Liver (tissue), 9 donors: Measurements from ENCODE around the gene RAD51C. TPM values are rescaled to one million over a fixed set of nuclear protein-coding genes. Genes with fewer than 3 reads are reported as not detected.
A peak's percentile ranks its signal among the peaks of the same experiment; 100 is the strongest.

Source experiments
- DNase-seq: peaks from one replicate; pipeline ENCODE4 v3.0.0-alpha.2; 2017; ENCODE audit warnings: low spot score
- H3K27ac ChIP-seq, 2 donors: one replicate each; pipeline ENCODE4 v1.7.0; 2013; ENCODE audit warnings: inconsistent platforms in 2 of 2, low read length in 2 of 2, control low read depth in 1 of 2, low read depth in 1 of 2, mild to moderate bottlenecking in 1 of 2
- H3K27me3 ChIP-seq, 4 donors: one replicate each; pipeline versions ENCODE4 v1.6.1 to v1.7.0; 2013; ENCODE audit warnings: low read length in 3 of 4, inconsistent platforms in 1 of 4, mild to moderate bottlenecking in 1 of 4, moderate library complexity in 1 of 4; ENCODE audit not compliant: control insufficient read depth in 4 of 4, insufficient read depth in 4 of 4
- H3K36me3 ChIP-seq, 4 donors: one replicate each; pipeline versions ENCODE4 v1.6.1 to v1.7.0; 2013; ENCODE audit warnings: low read length in 3 of 4, mild to moderate bottlenecking in 3 of 4, low read depth in 1 of 4, moderate library complexity in 1 of 4; ENCODE audit not compliant: control insufficient read depth in 4 of 4, insufficient read depth in 3 of 4
- H3K4me1 ChIP-seq, 4 donors: one replicate each; pipeline versions ENCODE4 v1.6.1 to v1.7.0; 2013; ENCODE audit warnings: low read length in 3 of 4, mild to moderate bottlenecking in 3 of 4, moderate library complexity in 1 of 4; ENCODE audit not compliant: control insufficient read depth in 4 of 4, insufficient read depth in 4 of 4
- H3K4me3 ChIP-seq, 3 donors: one replicate each; pipeline versions ENCODE4 v1.6.1 to v1.7.0; 2013; ENCODE audit warnings: low read length in 3 of 3, control low read depth in 1 of 3, low read depth in 1 of 3, mild to moderate bottlenecking in 1 of 3
- H3K9ac ChIP-seq, 2 donors: one replicate each; pipeline ENCODE4 v1.7.0; 2013; ENCODE audit warnings: low read length in 2 of 2, mild to moderate bottlenecking in 2 of 2, moderate library complexity in 2 of 2, control low read depth in 1 of 2, low read depth in 1 of 2
- H3K9me3 ChIP-seq, 4 donors: one replicate each; pipeline versions ENCODE4 v1.6.1 to v1.7.0; 2013; ENCODE audit warnings: low read length in 3 of 4; ENCODE audit not compliant: control insufficient read depth in 4 of 4
- EGR1 ChIP-seq, 2 donors: IDR thresholded peaks; 2 replicates each; pipeline ENCODE4 v1.6.1; 2016 to 2018; ENCODE audit warnings: antibody characterized with exemption in 2 of 2, low read depth in 2 of 2
- FOXA1 ChIP-seq: IDR thresholded peaks from 2 replicates; pipeline ENCODE4 v1.6.1; 2016; ENCODE audit warnings: antibody characterized with exemption
- FOXA2 ChIP-seq: IDR thresholded peaks from 2 replicates; pipeline ENCODE4 v1.6.1; 2016; ENCODE audit warnings: antibody characterized with exemption
- GABPA ChIP-seq, 2 donors: IDR thresholded peaks in 1 of 2; conservative IDR thresholded peaks in 1 of 2; 2 replicates each; pipeline ENCODE4 v1.6.1; 2016; ENCODE audit warnings: antibody characterized with exemption in 2 of 2, mild to moderate bottlenecking in 1 of 2, moderate library complexity in 1 of 2
- HNF4A ChIP-seq, 2 donors: conservative IDR thresholded peaks; 2 replicates each; pipeline ENCODE4 v1.6.1; 2016; ENCODE audit warnings: antibody characterized with exemption in 2 of 2, mild to moderate bottlenecking in 2 of 2
- HNF4G ChIP-seq: IDR thresholded peaks from 2 replicates; pipeline ENCODE4 v1.6.1; 2016; ENCODE audit warnings: antibody characterized with exemption
- JUND ChIP-seq, 2 donors: IDR thresholded peaks; 2 replicates each; pipeline ENCODE4 v1.6.1; 2016; ENCODE audit warnings: antibody characterized with exemption in 2 of 2
- NR2F2 ChIP-seq: IDR thresholded peaks from 2 replicates; pipeline ENCODE4 v1.6.1; 2016; ENCODE audit warnings: antibody characterized with exemption
- RAD21 ChIP-seq, 2 donors: IDR thresholded peaks; 2 replicates each; pipeline ENCODE4 v1.6.1; 2016; ENCODE audit warnings: antibody characterized with exemption in 2 of 2, mild to moderate bottlenecking in 2 of 2
- RXRA ChIP-seq, 2 donors: IDR thresholded peaks; 2 replicates each; pipeline ENCODE4 v1.6.1; 2017 to 2018; ENCODE audit warnings: antibody characterized with exemption in 2 of 2, mild to moderate bottlenecking in 1 of 2
- SP1 ChIP-seq: IDR thresholded peaks from 2 replicates; pipeline ENCODE4 v1.6.1; 2018; ENCODE audit warnings: antibody characterized with exemption, mild to moderate bottlenecking
- TAF1 ChIP-seq: conservative IDR thresholded peaks from 2 replicates; pipeline ENCODE4 v1.6.1; 2016; ENCODE audit warnings: antibody characterized with exemption, mild to moderate bottlenecking
- YY1 ChIP-seq: IDR thresholded peaks from 2 replicates; pipeline ENCODE4 v1.6.1; 2016; ENCODE audit warnings: antibody characterized with exemption, mild to moderate bottlenecking
- WGBS: extraction: QIAGEN DNeasy Blood & Tissue Kit; methylation state at CpG from one replicate; pipeline ENCODE4 v1.1.7; 2013; 5-methylcytosine and 5-hydroxymethylcytosine counted together
- polyA plus RNA-seq, 2 donors: library from polyadenylated mRNA; stranded (reverse) in 1 of 2; unstranded in 1 of 2; fragments of 200-250 nt in 1 of 2; fragments of >200 nt in 1 of 2; fragmentation: Nextera tagmentation in 1 of 2; extraction: Ambion mirVana in 1 of 2; gene quantifications; one replicate each; pipeline versions ENCODE4 v1.2.1 to v1.2.3, GENCODE V29; 2013 to 2015
- total RNA-seq, 2 donors: library from RNA; depleted of rRNA; stranded (reverse); fragments of >200 nt; gene quantifications; one replicate each; pipeline ENCODE4 v1.2.3, GENCODE V29; 2014
- TF ChIP-seq, protein P1 (sequence below): IDR thresholded peaks from 2 replicates; pipeline ENCODE4 v1.6.1; 2016; ENCODE audit warnings: antibody characterized with exemption, mild to moderate bottlenecking
- TF ChIP-seq, protein P2 (sequence below): IDR thresholded peaks from 2 replicates; pipeline ENCODE4 v1.6.1; 2016; ENCODE audit warnings: antibody characterized with exemption
- TF ChIP-seq, protein P3 (sequence below): IDR thresholded peaks from 2 replicates; pipeline ENCODE4 v1.6.1; 2016; ENCODE audit warnings: antibody characterized with exemption
- TF ChIP-seq, protein P4 (sequence below): fragments of 150-350 bp; IDR thresholded peaks from 2 replicates; pipeline ENCODE4 v1.5.1; 2017; ENCODE audit warnings: improper control_type of control experiment, low read depth, low read length; ENCODE audit not compliant: missing input control
- donor health status: healthy.
- donor health status: healthy.
- donor health status: healthy.
- donor health status: healthy.
- donor health status: healthy.

Gene RAD51C
- total and polyA plus RNA-seq, 4 donors, result 6.9 to 22.2 (median 12.5) TPM

DNA sequence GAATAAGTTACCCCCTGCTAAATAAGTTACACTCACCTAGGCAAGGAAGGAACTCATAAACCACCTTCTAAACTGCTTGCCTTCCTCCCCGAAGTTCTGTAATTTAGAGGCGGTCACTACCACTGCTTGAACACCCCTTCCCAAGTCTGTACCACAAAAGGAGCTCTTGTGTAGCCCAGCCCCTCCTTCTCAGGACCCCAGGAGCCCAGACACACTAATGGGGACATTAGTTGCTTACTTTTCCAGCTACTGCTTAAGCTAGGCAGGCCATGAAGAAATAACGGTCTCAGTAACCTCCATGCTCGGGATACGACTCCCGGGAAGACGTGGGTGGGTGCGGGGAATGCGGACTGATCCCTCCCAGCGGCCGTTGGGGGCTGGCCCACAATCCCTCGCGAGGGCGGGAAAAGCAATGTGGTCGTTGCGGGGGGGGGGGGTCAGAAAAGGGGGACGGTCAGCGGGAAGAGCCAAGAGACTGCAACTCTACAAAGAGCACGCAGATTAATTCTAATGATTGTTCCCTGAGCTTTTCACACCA is 632 bp upstream of the RAD51C start, which contains the start of gene TEX14:
TSS of gene TEX14 (minus strand) at position 345 of the 538 bp plus-strand sequence. CDS start 40,044 bp downstream, outside the sequence.
- Histone ChIP-seq H3K4me3 (peak within 1 kb of the TSS; percentile 59 to 98 (median 95)), H3K27me3 (no peaks in the 10 kb centered on the region), H3K27ac (peak within 1 kb of the TSS; percentile 75 to 86), H3K4me1 (peaks cover 4 to 17% (median 12%) of the 10 kb centered on the region in 4 donors), H3K9me3 (no peaks in the 10 kb centered on the region), H3K36me3 (peaks cover 0 to 2% (median 0%) of the 10 kb centered on the region in 4 donors), H3K9ac (peak within 1 kb of the TSS; percentile 95 to 97)
- TF ChIP-seq JUND (IDR thresholded peaks at IDR 0.05), result no peak
- no peak for TF ChIP-seq NR2F2
- TF ChIP-seq HNF4G, result no peak
- no peak for TF ChIP-seq FOXA1
- TF ChIP-seq SP1, result no peak
- no peak for TF ChIP-seq TAF1
- no peak for TF ChIP-seq GABPA (IDR thresholded peaks at IDR 0.05 in 1 of 2, conservative IDR thresholded peaks at IDR 0.05 in 1 of 2)
- TF ChIP-seq, protein P1, sequence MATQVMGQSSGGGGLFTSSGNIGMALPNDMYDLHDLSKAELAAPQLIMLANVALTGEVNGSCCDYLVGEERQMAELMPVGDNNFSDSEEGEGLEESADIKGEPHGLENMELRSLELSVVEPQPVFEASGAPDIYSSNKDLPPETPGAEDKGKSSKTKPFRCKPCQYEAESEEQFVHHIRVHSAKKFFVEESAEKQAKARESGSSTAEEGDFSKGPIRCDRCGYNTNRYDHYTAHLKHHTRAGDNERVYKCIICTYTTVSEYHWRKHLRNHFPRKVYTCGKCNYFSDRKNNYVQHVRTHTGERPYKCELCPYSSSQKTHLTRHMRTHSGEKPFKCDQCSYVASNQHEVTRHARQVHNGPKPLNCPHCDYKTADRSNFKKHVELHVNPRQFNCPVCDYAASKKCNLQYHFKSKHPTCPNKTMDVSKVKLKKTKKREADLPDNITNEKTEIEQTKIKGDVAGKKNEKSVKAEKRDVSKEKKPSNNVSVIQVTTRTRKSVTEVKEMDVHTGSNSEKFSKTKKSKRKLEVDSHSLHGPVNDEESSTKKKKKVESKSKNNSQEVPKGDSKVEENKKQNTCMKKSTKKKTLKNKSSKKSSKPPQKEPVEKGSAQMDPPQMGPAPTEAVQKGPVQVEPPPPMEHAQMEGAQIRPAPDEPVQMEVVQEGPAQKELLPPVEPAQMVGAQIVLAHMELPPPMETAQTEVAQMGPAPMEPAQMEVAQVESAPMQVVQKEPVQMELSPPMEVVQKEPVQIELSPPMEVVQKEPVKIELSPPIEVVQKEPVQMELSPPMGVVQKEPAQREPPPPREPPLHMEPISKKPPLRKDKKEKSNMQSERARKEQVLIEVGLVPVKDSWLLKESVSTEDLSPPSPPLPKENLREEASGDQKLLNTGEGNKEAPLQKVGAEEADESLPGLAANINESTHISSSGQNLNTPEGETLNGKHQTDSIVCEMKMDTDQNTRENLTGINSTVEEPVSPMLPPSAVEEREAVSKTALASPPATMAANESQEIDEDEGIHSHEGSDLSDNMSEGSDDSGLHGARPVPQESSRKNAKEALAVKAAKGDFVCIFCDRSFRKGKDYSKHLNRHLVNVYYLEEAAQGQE, result no peak
- TF ChIP-seq, protein P2, sequence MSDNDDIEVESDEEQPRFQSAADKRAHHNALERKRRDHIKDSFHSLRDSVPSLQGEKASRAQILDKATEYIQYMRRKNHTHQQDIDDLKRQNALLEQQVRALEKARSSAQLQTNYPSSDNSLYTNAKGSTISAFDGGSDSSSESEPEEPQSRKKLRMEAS, result no peak
- TF ChIP-seq, protein P3, sequence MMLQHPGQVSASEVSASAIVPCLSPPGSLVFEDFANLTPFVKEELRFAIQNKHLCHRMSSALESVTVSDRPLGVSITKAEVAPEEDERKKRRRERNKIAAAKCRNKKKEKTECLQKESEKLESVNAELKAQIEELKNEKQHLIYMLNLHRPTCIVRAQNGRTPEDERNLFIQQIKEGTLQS, result no peak
- TF ChIP-seq, protein P4, sequence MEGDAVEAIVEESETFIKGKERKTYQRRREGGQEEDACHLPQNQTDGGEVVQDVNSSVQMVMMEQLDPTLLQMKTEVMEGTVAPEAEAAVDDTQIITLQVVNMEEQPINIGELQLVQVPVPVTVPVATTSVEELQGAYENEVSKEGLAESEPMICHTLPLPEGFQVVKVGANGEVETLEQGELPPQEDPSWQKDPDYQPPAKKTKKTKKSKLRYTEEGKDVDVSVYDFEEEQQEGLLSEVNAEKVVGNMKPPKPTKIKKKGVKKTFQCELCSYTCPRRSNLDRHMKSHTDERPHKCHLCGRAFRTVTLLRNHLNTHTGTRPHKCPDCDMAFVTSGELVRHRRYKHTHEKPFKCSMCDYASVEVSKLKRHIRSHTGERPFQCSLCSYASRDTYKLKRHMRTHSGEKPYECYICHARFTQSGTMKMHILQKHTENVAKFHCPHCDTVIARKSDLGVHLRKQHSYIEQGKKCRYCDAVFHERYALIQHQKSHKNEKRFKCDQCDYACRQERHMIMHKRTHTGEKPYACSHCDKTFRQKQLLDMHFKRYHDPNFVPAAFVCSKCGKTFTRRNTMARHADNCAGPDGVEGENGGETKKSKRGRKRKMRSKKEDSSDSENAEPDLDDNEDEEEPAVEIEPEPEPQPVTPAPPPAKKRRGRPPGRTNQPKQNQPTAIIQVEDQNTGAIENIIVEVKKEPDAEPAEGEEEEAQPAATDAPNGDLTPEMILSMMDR, result no peak
- no peak for TF ChIP-seq RAD21 (IDR thresholded peaks at IDR 0.05)
- TF ChIP-seq YY1, result no peak
- TF ChIP-seq RXRA (IDR thresholded peaks at IDR 0.05), result no peak
- no peak for TF ChIP-seq EGR1 (IDR thresholded peaks at IDR 0.05; ENCODE audit: low read depth in 2 of 2)
- no peak for TF ChIP-seq FOXA2
- 87% methylated on average over 19 of the region's 19 CpGs for WGBS
- no peak for DNase-seq

DNA sequence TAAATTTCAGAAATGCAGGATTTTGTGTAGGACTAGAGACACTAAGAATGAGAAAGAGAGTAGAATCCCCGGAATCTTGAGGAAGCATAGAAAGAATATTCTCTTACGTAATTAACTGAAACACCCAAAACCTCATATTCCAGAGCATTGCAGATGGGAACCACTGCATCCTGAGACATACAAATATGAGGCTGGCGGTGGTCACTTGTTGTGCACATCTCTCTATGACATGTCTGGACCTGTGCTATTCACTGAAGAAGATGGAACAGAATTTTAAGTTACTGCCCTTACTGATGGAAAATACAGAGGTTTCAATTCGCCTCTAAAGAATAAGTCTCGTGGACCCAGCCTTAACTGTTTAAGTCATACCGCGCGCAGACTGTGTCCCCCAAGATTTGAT is 806 bp downstream of the RAD51C start:
- Histone ChIP-seq H3K4me1 (peaks cover 4 to 17% (median 12%) of the 10 kb centered on the region in 4 donors), H3K9ac (peak overlapping the region; percentile 95 to 97), H3K36me3 (peaks cover 0 to 2% (median 0%) of the 10 kb centered on the region in 4 donors), H3K27me3 (no peaks in the 10 kb centered on the region), H3K27ac (peak overlapping the region in 1 of 2 donors; percentile 86), H3K9me3 (no peaks in the 10 kb centered on the region), H3K4me3 (peak overlapping the region; percentile 59 to 98 (median 95))
- no peak for TF ChIP-seq RXRA (IDR thresholded peaks at IDR 0.05)
- TF ChIP-seq, protein P4, result no peak
- no peak for TF ChIP-seq FOXA1
- TF ChIP-seq YY1, result no peak
- TF ChIP-seq JUND (IDR thresholded peaks at IDR 0.05), result no peak
- TF ChIP-seq HNF4A (conservative IDR thresholded peaks at IDR 0.05), result no peak
- no peak for TF ChIP-seq FOXA2
- no peak for TF ChIP-seq NR2F2
- no peak for TF ChIP-seq SP1
- DNase-seq, result no peak
- WGBS, result 78% methylated on average over 8 of the region's 8 CpGs
